GM18873 (cell line): Measurements from ENCODE around the gene SIRT6.
"Not testable (repeated sequence)": the region's sequence is repeated elsewhere in the genome, so short reads cannot be mapped to it uniquely, and the experiment has no call there.

ENCODE experiments used
- ATAC-seq: cut with Tn5 transposase; IDR thresholded peaks from one replicate; pipeline ENCODE4 v1.9.1; 2021; ENCODE audit warnings: mild to moderate bottlenecking, moderate library complexity, moderate number of reproducible peaks; ENCODE audit not compliant: unreplicated experiment, low FRiP score

SIRT6 gene

DNA sequence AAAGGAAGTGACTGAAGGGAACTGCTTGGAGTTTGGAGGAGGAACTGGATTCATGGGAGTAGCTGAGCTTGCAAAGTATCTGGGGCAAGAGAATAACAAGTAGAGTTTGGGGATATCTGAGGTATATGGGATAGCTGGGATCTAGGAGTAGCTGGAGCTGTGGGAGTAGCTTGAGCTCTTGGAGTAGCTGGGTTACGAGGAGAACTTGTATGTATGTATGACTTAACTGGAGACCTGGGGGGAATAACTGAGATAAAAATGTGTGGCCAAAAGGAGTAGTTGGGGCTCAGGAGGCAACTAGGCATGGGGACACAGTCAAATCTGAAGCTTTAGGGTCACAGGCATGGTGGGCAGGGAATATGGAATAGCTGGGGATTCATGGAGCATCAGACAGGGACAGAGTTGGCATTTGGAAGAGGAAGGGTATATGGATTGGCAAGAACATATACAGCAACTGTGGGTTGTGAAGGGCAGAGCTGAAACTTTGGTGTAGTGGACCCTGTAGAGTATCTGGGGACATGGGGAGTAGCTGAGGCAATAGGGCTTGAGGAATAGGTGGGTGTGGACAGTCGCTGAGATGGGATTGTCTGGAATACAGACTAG lies 18.7 kb upstream of the SIRT6 start:
- no peak for ATAC-seq

- no peak for ATAC-seq
Observed at GRCh38 chr19:4199699-4200293, 17.4 kb upstream of the SIRT6 start.

DNA sequence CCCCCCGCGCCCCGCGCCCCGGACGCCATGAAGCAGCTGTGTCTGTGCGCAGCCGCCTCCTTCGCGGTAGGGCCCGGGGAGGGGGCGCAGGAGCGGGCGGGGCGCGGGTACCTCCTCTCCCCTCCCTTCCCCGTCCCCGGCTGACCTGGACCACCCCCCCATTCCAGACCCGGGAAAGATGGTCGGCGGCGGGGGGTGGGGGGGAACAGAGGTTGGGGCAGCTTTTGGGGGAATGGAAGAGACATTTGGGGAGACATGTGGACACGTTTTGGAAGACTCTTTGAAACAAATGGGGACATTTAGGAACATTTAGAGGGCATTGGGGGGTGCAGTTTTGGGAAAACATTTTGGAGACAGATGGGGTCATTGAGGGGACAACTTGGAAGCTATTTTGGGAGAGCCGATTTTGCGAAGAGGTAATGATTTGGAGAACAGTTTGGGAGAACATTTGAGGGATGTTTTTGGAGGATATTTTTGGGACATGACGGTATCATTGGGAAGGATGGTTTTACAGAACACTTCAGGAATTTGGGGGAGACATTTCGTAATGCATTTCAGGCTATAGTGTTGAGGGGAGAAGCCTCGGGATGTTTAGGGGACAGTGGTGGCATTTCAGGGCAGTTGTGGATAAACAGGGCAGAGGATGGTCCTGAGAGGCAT lies 16.2 kb upstream of the SIRT6 start:
- no peak for ATAC-seq

DNA sequence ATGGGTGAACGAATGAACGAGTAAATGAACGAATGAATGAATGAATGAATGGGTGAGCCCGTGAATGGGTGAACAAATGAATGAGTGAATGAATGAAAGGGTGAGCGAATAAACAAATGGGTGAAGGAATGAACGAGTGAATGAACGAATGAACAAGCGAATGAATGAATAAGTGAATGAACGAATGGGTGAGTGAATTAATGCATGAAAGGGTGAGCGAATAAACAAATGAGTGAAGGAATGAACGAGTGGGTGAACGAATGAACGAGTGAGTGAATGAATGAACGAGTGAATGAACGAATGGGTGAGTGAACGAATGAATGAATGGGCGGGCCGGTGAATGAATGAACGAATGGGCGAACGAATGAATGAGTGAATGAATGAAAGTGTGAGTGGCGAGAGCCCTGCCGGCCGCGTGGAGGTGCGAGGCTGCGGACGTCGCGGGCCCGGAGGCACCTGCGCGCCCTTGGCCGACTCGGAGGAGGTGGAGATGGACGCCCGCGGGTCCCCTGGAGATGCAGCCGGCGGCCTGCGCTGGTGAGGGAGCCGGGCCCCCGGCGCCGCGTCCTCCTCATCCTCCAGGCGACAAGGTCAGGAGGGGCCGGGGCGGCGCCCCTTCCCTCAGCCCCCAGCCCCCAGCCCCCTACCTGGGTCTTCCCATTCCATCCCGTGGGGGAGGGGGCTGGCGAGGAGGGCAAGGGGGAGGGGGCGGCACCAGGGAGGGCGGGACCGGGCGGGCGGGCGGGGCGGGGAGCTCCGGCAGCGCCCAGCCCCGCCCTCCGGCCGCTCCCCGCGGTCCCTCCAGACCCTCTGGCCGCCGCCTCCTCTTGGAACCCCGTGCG lies 15.5 kb upstream of the SIRT6 start:
- ATAC-seq: no peak

GRCh38 chr19:4197228-4197624 lies 14.9 kb upstream of the SIRT6 start:
- no peak for ATAC-seq

- no peak for ATAC-seq
Observed at GRCh38 chr19:4196587-4197148, 14.3 kb upstream of the SIRT6 start.

GRCh38 chr19:4196009-4196408 lies 13.6 kb upstream of the SIRT6 start:
- no peak for ATAC-seq

DNA sequence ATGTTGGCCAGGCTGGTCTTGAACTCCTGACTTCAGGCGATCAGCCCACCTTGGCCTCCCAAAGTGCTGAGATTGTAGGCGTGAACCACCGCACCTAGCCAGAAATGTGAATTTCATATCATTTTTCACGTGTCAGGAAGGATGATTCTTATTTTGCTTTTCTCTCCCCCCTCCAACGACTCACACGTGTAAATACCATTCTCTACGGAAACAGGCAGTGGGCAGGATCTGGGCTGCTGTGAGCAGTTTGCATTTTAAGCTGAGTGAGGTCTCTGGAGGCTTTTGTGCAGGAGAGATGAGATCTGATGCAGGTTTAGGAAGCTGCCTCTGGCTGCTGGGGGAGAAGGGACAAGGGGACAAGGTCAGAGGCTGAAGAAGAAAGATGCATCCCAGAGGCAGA lies 12.0 kb upstream of the SIRT6 start:
- ATAC-seq: no peak

DNA sequence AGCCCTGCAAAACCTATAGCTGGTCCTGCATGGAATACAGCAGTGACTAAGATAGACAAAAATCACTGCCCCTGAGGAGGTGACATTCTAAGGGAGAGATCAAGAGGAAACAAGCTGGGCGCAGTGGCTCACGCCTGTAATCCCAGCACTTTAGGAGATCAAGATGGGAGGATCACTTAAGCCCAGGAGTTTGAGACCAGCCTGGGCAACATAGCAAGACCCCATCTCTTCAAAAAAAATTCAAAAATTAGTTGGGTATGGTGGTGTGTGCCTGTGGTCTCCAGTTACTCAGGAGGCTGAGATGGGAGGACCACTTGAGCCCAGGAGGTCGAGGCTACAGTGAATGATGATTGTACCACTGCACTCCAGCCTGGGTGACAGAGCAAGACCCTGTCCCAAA lies 10.2 kb upstream of the SIRT6 start:
- not testable (repeated sequence) for ATAC-seq

DNA sequence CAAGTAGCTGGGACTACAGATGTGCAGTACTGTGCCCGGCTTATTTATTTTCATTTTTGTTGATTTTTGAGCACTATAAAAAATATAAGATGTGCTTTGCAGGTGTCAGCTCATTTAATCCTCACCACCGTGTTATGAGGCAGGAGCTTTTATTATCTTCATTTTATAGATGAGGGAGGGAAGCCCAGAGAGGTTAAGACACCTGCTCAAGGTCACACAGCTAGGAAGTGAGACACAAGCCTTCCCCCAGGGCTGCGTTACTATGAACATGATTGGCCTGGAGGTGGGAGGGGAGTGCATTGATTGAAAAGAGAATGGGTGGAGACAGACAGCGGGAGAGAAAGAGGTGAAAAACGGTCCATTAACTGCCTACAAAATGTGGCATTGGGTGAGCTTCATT lies 7.3 kb upstream of the SIRT6 start:
- ATAC-seq: no peak

DNA sequence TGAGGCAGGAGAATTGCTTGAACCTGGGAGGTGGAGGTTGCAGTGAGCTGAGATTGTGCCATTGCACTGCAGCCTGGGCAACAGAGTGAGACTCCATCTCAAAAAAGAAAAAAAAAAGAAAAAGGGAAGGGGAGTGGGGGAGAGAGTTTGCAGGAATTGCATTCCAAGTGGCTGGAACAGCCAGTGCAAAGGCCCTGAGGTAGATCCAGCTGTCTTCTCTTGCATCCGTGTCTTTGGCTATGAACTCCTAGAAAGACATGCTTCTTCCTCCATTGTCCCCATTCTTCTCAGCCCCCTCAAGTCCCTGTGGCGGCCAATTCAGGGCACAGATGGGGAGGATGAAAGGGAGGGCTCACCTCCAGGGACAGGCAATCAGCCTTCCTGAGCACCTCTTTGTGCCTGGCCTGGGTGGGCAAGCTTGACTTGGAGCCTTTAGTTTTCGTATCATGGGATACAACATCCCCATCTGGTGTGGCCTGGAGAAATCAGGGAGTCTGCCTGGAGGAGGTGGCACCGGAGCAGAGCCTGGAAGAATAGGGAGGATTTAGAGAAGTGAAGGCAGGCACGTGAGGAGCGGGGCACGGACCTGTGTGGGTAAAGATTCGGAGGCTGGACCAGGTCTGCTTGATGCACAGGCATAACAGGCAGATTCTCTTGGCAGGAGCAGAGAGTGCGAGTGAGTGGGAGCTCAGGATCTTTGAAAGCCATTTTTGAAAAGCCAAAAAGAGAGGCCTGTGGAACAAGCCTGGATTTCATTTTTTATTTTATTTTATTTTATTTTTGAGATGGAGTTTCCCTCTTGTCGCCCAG lies 5.2 kb upstream of the SIRT6 start:
- ATAC-seq: no peak

- no peak for ATAC-seq
Observed at GRCh38 chr19:4186087-4186993, 4.0 kb upstream of the SIRT6 start.

GRCh38 chr19:4185413-4186086 lies 3.2 kb upstream of the SIRT6 start:
- no peak for ATAC-seq

DNA sequence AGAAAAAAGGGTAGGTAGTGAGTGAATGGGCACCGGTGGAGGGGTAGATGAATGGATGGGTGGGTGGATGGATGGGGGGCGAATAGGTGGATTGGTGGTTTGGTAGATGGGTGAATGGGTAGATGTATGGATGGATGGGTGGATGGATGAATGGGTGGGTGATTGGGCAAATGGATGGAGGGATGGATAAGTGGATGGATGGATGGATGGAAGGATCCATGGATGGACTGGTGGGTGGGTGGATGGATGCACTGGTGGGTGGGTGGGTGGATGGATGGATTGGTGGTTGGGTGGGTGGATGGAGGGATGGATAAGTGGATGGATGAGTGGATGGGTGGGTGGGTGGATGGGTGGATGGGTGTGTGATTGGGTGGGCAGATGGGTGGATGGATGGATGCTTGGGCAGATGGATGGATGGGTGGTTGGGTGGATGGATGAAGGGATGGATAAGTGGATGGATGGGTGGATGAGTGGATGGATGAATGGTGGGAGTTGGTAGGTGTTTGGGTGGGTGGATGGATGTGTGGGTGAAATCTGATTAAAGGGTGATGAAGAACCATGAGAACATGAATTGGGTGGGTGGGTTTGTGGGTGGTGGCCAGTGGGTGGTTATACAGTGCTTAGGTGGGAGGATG lies 2.5 kb upstream of the SIRT6 start:
- no peak for ATAC-seq

GRCh38 chr19:4183967-4184717 lies 1.8 kb upstream of the SIRT6 start:
- ATAC-seq: no peak

DNA sequence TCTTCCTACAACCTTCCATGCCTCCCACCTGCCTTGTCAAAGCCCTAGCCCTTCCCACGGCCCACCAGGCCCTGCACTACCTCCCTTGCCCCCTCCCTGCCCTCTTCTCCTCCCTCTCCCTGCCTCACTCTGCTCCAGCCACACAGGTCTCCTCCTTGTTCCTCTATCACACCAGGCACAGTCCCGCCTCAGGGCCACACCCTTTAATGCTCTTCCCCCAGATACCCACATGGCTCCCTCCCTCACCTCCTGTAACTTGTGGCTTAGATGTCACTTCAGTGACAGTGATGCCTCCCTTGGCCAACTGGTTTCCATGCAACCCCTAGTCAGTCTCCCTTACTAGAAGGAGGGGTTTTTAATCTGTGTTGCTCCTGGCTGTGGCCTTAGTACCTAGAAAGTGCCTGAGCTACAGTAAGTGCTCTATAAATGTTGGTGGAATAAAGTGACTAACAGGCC lies 1.3 kb downstream of the SIRT6 start:
- no peak for ATAC-seq

DNA sequence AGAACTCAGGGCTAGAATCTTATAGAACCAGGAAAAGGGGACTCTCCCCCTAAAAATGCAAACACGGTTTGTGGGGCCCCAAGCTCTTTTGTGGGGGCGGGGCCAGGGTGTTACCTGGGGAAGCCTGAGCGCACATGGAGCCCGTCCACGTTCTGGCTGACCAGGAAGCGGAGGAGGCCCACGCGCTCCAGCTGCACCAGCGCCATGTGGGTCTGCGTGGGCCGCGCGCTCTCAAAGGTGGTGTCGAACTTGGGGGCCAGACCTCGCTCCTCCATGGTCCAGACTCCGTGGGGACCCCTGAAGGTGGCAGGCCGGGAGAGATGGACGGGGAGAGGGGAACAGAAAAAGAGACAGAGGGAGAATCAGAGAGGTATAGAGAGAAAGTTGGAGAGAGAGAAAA lies 3.4 kb downstream of the SIRT6 start:
- no peak for ATAC-seq
